Measurements from ENCODE around the gene ASXL3. TPM values are rescaled to one million over a fixed set of nuclear protein-coding genes. Genes with fewer than 3 reads are reported as not detected.

ASXL3 gene
- total and polyA plus RNA-seq, 10 of the 15 experiments (the other 5 are each of a cell fraction or from before 2014, with no cell fraction given): 0.15 TPM; not detected in 9

- RAD21 ChIA-PET (ENCODE audit: unreplicated experiment): no interaction called here
- H3K27ac ChIP-seq (ENCODE audit: control insufficient read depth, insufficient read depth): no peak overlapping the region
- H3K4me2 ChIP-seq (ENCODE audit: control insufficient read depth, insufficient read depth): no peak overlapping the region
- no peaks in the 10 kb centered on the region for H3K27me3 ChIP-seq (replicated peaks in 1 of 2; ENCODE audit: control insufficient read depth in 2 of 2, insufficient read depth in 2 of 2, low read length in 1 of 2)
- H3K36me3 ChIP-seq (ENCODE audit: control insufficient read depth in 2 of 2, insufficient read depth in 2 of 2, low read length in 1 of 2): no peaks in the 10 kb centered on the region
- POLR2A ChIA-PET: no interaction called here
- no peak for FAIRE-seq
- 21% methylated on average over 2 of the region's 2 CpGs for WGBS (ENCODE audit: insufficient coverage, insufficient replicate concordance, low lambda C conversion rate, missing lambda C conversion rate)
- no peaks in the 10 kb centered on the region for H3K79me2 ChIP-seq (ENCODE audit: control insufficient read depth, insufficient read depth, low read length)
- no peaks in the 10 kb centered on the region for H4K20me1 ChIP-seq (ENCODE audit: control insufficient read depth, insufficient read depth)
- no peak overlapping the region for H3K4me3 ChIP-seq
- H3K9ac ChIP-seq (ENCODE audit: control insufficient read depth, insufficient read depth, low read length): no peak overlapping the region
- H3K9me3 ChIP-seq (replicated peaks; ENCODE audit: control insufficient read depth, insufficient read depth, low read length): no peaks in the 10 kb centered on the region; the same call in 2 of the 3 replicates
- ATAC-seq: no peak
- no peaks in the 10 kb centered on the region for H3K4me1 ChIP-seq (ENCODE audit: control insufficient read depth, insufficient read depth, low read length)
- H2AFZ ChIP-seq (ENCODE audit: control insufficient read depth, low read depth, low read length): no peak overlapping the region
- TF ChIP-seq RFX5 (IDR thresholded peaks at IDR 0.05; ENCODE audit: low read depth, low read length) (no peak), MTA3 (IDR thresholded peaks at IDR 0.05; ENCODE audit: borderline replicate concordance, low read length) (no peak), FOS (IDR thresholded peaks at IDR 0.05; ENCODE audit: borderline replicate concordance, extremely low read depth, insufficient read length) (no peak), IKZF2 (IDR thresholded peaks at IDR 0.05) (no peak), PML (IDR thresholded peaks at IDR 0.05; ENCODE audit: low read length) (no peak), TCF7 (IDR thresholded peaks at IDR 0.05; ENCODE audit: borderline replicate concordance) (no peak), CBX5 (IDR thresholded peaks at IDR 0.05; ENCODE audit: low read depth) (no peak), CTCF (IDR thresholded peaks at IDR 0.05 in 2 of 3, conservative IDR thresholded peaks at IDR 0.05 in 1 of 3; ENCODE audit: control insufficient read depth in 2 of 3, extremely low read depth in 1 of 3, insufficient read depth in 1 of 3, low read depth in 3 of 3, low read length in 3 of 3) (no peak), FOXM1 (IDR thresholded peaks at IDR 0.05; ENCODE audit: low read depth, low read length) (no peak), KAT2A (conservative IDR thresholded peaks at IDR 0.05; ENCODE audit: control insufficient read depth, low read depth, low read length) (no peak), BCLAF1 (IDR thresholded peaks at IDR 0.05) (no peak)
- DNase-seq (ENCODE audit: low read depth, low spot score): no peak
- no TSS peak for BruUV-seq (replicated peaks)
- SMC1A ChIA-PET (ENCODE audit: uncharacterized antibody, unreplicated experiment): no interaction called here
- in situ Hi-C loops (cut with MboI): no loop called here
- intact Hi-C loops (cut with micrococcal nuclease; ENCODE audit: unreplicated experiment): no loop called here
- CTCF ChIA-PET: no interaction called here
These were observed 116.6 kb downstream of the ASXL3 start for GRCh38 chr18:33694593-33694992.

Data from GM12878 (cell line).